T-helper 1 cell treated with Interleukin-12 subunit alpha and Interleukin-12 subunit beta and Interleukin-4 antibody, amounts not matched to agents 30 ng/mL and 1 ng/mL, for 36 hours (primary cell): ENCODE results near the gene KSR1. TPM values are rescaled to one million over a fixed set of nuclear protein-coding genes. Genes with fewer than 3 reads are reported as not detected.

Source experiments
- intact Hi-C: fragments of 100-400 bp; cut with micrococcal nuclease; formaldehyde crosslinking; loops from one replicate; pipeline ENCODE4 v1.15.1; 2024
- total RNA-seq: library from RNA; stranded (reverse); gene quantifications from 2 replicates; pipeline ENCODE4 v1.2.3, GENCODE V29; 2022

The KSR1 gene
- total RNA-seq, 1 donor from 2014 or later, result 134 TPM

GRCh38 chr17:27577884-27578717 is 121.9 kb downstream of the KSR1 start:
- intact Hi-C loops, result loop anchor here (1.0 to 10.0 kb wide), 4 partner anchors 13 to 105 kb away; no protein-coding TSS in a partner anchor

- intact Hi-C loops, result loop anchor here (1.0 to 10.0 kb wide), 7 partner anchors 14 to 225 kb away; partner anchors contain the start of gene KSR1
These were observed 122.5 kb downstream of the KSR1 start for GRCh38 chr17:27578718-27579085.

GRCh38 chr17:27579304-27579703 is 123.1 kb downstream of the KSR1 start:
- intact Hi-C loops, result loop anchor here (1.0 to 10.0 kb wide), 6 partner anchors 15 to 226 kb away; partner anchors contain the start of gene KSR1

- intact Hi-C loops, result loop anchor here (1.0 to 10.0 kb wide), 6 partner anchors 15 to 227 kb away; partner anchors contain the start of gene KSR1
These were observed 123.7 kb downstream of the KSR1 start for GRCh38 chr17:27579897-27580321.

GRCh38 chr17:27581016-27581415 is 124.8 kb downstream of the KSR1 start:
- intact Hi-C loops, result no loop called here

- intact Hi-C loops, result no loop called here
These were observed 126.4 kb downstream of the KSR1 start for GRCh38 chr17:27582696-27583095.

GRCh38 chr17:27585153-27585681 is 129.0 kb downstream of the KSR1 start:
- intact Hi-C loops, result no loop called here

- intact Hi-C loops, result no loop called here
These were observed 129.5 kb downstream of the KSR1 start for GRCh38 chr17:27585792-27586191.

- intact Hi-C loops, result no loop called here
These were observed 130.0 kb downstream of the KSR1 start for GRCh38 chr17:27586203-27586721.

- intact Hi-C loops, result no loop called here
These were observed 132.1 kb downstream of the KSR1 start for GRCh38 chr17:27588354-27588753.

GRCh38 chr17:27590864-27591263 is 134.6 kb downstream of the KSR1 start:
- intact Hi-C loops, result no loop called here

- intact Hi-C loops, result no loop called here
These were observed 135.7 kb downstream of the KSR1 start for GRCh38 chr17:27591986-27592385.

GRCh38 chr17:27593232-27593856 is 137.1 kb downstream of the KSR1 start:
- intact Hi-C loops, result no loop called here

- intact Hi-C loops, result loop anchor here (2.0 kb wide), 1 partner anchor 15 kb away; no protein-coding TSS in a partner anchor
These were observed 137.6 kb downstream of the KSR1 start for GRCh38 chr17:27593857-27594255.

GRCh38 chr17:27595208-27595607 is 139.0 kb downstream of the KSR1 start:
- intact Hi-C loops, result loop anchor here (2.0 kb wide), 1 partner anchor 16 kb away; no protein-coding TSS in a partner anchor

- intact Hi-C loops, result no loop called here
These were observed 139.8 kb downstream of the KSR1 start for GRCh38 chr17:27596096-27596495.

GRCh38 chr17:27596566-27597187 is 140.4 kb downstream of the KSR1 start:
- intact Hi-C loops, result no loop called here

- intact Hi-C loops, result no loop called here
These were observed 140.9 kb downstream of the KSR1 start for GRCh38 chr17:27597188-27597580.

GRCh38 chr17:27597783-27598320 is 141.6 kb downstream of the KSR1 start:
- intact Hi-C loops, result no loop called here

- intact Hi-C loops, result no loop called here
These were observed 142.2 kb downstream of the KSR1 start for GRCh38 chr17:27598337-27599050.
